Hematopoietic multipotent progenitor cell treated with erythropoietin and hydrocortisone succinate and interleukin-3 and kit ligand, for 8 days (in vitro differentiated cells): ENCODE measurements around the gene CKS1B.
A peak's percentile ranks its signal among the peaks of the same experiment; 100 is the strongest.

Experiments
- DNase-seq: peaks from one replicate; pipeline ENCODE4 v3.0.0-alpha.2; 2015

The CKS1B gene

GRCh38 chr1:154974102-154974807 lies at the start of gene CKS1B:
CKS1B (plus strand) TSS chr1:154974681; CDS start chr1:154974746, 65 bp downstream.
- DNase-seq: peak; percentile 100

DNA sequence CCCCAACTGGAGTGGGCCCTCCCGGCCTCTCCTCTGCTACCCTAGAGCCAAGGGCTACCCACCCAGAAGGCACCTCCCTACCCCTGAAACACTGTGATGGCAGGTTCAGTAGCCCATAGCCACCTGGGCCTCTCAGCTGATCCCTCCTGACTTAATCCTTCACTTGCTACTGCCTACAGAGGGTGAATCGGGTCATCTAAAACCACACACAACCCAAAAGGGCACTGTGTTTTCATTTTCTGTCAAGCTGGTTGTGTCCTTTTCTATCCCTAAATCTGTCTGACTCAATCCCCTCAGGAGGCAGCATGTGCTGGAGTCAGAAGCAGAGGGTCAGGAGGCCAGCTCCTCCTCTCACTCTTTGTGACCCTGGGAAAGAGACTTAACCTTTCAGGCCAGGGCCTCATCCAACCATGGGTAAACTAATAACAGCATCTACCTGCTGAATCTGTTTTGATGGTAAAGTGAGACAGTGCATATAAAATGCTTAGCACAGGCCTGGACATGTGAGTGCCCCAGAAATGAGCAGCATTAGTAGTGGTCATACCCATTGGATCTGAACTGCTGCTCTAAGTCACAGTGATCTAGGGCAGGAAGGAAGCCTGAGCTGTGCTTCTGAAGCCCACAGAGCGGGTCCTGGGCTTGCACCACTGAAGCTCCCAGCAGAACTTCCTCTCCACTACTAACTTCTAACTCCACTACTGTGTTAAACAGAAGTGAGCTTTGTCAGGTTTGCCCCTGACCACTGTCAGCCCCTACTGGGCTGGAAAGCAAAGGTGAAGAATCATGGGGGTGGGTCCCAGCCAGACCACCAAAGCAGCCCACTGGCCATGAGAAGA lies 48.9 kb upstream of the CKS1B start:
- no peak for DNase-seq

DNA sequence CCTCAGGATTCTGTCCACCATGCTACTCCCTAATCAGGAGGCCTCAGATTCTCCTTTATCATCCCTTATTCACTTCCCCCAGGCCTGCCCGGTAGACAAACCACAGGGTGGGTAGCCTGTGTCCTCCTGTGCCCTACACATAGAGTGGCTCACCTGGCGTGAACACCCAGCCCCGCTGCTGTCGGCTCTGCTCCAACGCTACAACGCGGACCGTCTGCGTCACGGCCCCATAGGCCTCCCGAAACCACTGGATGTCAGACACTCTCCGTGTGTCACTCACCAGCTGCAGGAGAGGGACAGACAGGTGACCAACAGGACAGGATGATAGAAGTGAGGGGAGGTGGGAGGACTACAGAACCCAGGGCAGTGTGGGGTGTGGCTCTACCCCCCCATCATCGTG lies 48.3 kb upstream of the CKS1B start:
- no peak for DNase-seq

- no peak for DNase-seq
Observed at GRCh38 chr1:154931940-154932487, 42.5 kb upstream of the CKS1B start.

DNA sequence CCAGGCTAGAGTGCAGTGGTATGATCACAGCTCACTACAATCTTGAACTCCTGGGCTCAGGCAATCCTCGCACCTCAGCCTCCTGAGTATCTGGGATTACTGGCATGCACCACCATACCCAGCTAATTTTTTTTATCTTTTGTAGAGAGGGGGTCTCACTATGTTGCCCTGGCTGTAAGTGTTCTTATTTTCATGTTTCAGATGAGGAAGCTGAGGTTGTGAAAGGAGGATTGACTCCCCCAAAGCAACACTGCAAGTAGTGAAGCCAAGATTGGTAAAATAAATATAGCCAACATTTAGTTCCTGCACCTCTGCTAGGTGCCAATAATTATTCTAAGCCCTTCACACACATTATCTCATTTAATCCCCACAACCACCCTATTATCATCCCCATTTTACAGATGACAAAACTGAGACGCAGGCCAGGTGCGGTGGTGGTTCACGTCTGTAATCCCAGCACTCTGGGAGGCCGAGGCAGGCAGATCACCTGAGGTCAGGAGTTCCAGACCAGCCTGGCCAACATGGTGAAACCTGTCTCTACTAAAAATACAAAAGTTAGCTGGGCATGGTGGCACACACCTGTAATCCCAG lies 40.0 kb upstream of the CKS1B start:
- DNase-seq: no peak

- no peak for DNase-seq
Observed at GRCh38 chr1:154935749-154936554, 38.5 kb upstream of the CKS1B start.

- DNase-seq: peak; percentile 97
Observed at GRCh38 chr1:154936555-154937084, 37.9 kb upstream of the CKS1B start, which contains the start of gene PMVK. PMVK (minus strand) TSS chr1:154936719; CDS start chr1:154936685, 34 bp downstream.

- peak; percentile 92 for DNase-seq
Observed at GRCh38 chr1:154937085-154937987, 37.1 kb upstream of the CKS1B start.

DNA sequence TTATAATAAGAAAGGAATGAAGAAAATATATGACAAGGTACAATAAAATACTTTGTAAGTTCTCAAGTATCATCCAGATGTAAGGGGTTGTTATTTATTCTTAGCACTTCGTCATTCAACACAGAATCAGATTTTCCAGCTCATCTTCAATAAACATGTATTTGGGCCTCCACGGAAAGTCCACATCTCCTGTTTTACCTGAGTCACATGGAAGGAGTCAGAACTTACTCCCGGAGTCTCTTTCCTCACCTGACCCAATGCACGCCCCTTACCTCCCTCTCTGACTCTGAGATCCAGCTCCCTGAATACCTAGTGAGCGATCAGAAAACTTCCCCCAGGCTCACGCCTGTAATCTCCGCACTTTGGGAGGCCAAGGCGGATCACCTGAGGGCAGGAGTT lies 36.5 kb upstream of the CKS1B start:
- DNase-seq: no peak

- no peak for DNase-seq
Observed at GRCh38 chr1:154938604-154939399, 35.7 kb upstream of the CKS1B start.

- DNase-seq: no peak
Observed at GRCh38 chr1:154940213-154940560, 34.3 kb upstream of the CKS1B start.

- peak; percentile 52 for DNase-seq
Observed at GRCh38 chr1:154940651-154941194, 33.8 kb upstream of the CKS1B start.

DNA sequence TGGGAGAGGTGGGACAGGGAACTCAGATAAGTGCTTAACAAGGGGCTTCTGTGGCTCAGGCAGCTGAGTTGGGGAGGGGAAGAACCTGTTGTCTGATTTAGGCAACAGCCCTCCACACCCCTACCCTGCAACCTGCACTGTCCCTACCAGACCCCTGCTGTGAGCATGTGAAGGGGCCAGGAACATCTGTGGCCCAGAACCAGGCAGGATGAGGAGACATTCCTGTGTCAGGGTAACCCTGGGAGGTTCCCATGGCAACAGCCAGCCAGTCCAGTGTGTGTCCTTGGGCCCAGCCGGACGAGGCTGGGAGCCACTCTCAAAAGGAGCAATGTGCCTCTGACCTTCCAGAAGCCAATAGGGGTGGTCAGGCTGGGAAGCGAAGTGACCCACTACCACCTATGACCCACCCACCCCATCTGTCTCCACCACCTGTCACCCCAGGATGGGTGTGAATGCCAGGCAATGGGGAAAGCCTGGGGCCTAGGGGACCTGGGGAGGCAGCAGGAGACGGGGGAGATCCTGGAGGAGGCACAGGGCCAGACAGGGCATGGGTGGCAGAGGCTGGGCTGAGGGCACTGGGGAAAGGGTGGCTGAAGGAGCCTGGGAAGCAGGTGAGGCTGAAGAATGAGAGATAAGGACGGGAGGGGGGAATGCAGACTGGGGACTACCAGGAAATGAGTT lies 33.0 kb upstream of the CKS1B start:
- DNase-seq: no peak

- DNase-seq: peak; percentile 43
Observed at GRCh38 chr1:154943649-154944400, 30.7 kb upstream of the CKS1B start.

DNA sequence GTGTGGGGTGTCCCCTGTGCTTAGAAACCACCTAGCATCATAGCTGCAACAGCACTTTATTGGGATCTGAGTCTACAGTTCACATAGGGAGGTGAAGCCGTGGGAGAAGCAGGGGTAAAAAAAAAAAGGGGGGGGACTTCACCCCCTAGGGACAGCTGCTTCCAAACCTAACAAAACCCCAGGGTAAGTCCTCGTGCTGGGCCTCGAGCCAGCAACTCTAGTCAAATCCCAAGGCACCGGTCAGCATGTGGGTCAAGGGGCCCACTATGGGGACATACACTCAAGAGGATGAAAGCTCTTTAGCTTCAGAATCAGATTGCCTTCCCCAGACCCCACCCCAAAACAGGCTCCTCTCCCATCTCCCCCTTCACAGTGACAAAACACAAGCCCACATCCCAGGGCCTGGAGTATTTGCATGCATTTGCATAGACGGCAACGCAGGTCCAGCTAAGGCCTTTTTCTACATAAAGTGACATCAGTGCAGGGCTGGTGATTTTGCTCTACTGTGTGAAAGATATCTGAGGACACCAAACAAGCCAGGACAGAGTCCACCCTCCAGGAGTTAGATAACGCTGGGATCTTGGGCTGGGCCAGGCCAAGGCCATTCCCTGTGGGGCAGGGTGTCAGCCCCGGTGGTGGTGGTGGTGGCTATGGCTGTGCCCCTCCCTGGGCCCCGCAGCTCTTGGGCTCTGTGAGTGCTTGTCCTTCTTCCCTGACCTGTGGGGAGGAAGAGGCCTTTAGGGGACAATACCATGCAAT lies 29.9 kb upstream of the CKS1B start:
- DNase-seq: no peak

DNA sequence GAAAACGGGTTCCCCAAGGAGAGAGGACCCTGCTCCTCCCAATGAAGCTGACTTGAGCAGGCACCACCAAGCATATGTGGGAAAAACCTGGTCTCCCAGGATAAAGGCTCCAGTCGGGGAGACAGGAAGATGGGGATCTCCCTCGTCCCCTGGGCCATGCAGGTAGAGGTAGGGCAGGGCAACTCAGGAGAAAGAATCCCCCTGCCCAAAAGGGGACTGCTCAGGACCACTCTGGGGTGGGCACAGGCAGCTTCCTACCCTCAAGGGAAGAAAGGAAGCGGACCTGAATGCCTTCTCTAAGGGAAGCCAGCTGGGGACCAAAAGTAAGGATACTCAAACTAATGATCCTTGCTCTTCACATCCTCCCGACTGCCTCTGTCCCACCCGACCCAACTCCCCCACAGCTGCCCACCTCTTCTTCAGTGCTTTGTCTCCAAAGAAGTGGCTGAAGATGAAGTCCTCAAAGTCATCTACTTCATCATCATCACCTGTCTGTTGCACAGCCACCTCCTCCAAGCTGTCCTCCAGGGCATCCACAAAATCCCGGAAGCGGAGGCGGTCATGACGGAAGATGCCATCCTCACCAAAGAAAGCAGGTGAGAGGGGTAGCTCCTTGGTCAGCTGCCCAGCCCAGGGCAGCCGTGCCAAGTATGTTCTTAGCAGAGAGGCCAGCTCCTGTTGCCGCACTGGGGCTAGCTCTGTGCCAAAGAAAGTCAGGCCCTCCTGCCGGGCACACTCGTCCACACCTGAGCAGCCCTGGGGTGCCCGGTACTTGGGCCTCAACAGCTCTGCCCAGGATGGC lies 29.1 kb upstream of the CKS1B start:
- no peak for DNase-seq
